GM21825 (cell line): ENCODE results near the gene THRAP3.
A peak's percentile ranks its signal among the peaks of the same experiment; 100 is the strongest.
"Not testable (repeated sequence)": the region's sequence is repeated elsewhere in the genome, so short reads cannot be mapped to it uniquely, and the experiment has no call there.

Source experiments
- ATAC-seq: cut with Tn5 transposase; IDR thresholded peaks from one replicate; pipeline ENCODE4 v1.9.1; 2021; ENCODE audit warnings: mild to moderate bottlenecking, moderate library complexity; ENCODE audit not compliant: unreplicated experiment

The THRAP3 gene

DNA sequence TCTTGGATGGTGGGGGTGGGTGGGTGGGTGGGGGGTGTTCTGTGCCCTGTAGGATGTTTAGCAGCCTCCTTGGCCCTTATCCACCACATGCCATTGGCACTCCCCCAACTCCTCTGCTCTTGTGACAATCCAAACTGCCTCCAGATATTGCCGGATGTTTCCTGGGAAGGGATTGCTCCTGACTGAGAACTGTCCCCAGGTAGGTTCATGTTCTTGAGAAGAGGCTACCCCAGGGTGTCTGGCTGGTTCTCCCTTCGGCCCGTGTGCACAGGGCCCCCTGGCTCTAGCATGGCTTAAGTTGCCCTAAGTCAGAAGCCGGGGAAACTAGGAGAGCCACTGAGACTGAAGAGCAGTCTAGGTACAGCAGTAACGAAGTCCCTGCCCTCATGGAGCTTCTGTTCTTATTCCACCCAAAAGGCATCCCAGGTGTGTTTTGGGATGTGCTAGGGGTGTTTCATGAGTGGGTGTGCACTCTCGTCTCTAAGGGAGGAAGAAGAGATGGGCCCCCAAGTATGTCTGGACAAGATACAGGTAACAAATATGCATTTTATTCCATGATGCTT lies 19.8 kb upstream of the THRAP3 start:
- no peak for ATAC-seq

DNA sequence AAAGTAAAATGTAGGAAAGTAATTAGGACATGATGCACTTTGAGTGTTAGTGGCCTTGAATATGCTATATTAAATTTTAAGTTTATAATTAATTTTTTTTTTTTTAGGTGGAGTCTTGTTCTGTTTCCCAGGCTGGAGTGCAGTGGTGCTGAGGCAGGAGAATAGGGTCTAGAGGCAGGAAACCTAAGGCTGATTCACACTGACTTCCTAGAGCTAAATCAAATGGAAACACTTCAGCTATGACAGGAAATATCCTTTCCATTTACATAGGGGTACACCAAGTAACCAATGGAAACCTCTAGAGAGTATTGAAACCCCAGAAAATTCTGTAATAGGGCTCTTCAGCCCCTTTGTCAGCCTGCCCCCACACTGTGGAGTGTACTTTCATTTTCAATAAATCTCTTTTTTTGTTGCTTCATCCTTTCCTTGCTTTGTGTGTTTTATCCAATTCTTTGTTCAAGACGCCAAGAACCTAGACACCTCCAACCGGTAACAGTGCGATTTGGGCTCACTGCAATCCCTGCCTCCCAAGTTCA lies 17.9 kb upstream of the THRAP3 start:
- ATAC-seq = no peak

DNA sequence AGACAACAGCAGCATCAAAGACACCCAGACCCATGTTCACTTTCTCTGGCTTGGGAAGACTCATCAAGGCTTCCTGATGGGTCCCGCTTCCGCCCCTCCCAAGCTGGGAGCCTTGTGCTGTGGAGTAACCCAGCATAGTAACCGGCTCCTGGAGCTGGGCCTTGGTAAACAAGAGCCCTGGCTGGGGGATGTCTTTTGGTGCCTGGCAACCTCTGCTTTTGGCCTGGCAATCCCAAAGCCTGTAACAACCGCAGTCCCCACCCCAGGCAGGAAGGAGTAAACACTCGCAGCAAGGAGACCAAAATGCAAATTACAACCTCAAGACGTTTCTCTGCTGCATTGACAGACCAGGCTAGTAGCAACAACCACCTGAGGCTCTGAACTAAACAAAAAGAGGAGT lies 16.9 kb upstream of the THRAP3 start:
- no peak for ATAC-seq

DNA sequence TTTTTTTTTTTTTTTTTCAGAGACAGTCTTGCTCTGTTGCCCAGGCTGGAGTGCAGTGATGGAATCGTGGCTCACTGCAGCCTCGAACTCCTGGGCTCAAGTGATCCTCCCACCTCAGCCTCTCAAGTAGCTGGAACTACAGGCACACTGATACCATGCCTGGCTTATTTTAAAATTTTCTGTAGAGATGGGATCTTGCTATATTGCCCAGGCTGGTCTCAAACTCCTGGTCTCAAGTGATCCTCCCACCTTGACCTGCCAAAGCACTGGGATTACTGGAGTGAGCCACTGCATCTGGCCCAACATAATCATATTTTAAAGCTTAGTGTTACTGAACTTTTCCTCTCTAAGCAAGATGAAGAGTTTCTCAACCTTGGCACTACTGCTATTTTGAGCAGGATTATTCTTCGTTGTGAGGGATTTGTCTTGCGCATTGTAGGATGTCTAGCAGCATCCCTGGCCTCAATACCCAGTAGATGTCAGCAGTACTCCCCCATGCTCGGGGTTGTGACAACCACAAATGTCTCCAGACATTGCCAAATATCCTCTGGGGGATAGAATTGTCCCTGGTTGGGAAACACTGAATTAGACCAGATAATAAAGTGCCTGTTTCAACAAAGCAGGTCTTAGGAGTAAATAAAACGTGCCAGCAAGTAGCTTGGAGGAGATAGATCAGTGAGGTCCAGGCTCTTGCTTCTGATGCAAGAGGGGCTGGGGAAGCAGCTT lies 15.1 kb upstream of the THRAP3 start:
- ATAC-seq = no peak

DNA sequence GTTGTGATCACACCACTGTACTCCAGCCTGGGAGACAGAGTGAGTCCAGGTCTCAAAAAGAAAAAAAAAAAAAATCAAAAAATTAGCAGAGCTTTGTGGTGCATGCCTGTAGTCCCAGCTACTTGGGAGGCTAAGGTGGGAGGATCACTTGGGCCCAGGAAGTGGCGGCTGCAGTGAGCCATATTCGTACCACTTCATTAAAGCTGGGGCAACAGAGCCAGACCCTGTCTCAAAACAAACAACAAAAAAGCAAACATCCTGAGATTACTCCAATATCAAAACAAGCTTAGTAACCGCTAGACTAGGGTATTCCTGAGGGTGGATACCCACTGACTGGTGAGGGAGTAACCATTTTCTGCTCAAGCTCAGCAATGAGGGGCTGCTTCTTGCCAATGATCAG lies 12.9 kb upstream of the THRAP3 start:
- no peak for ATAC-seq

DNA sequence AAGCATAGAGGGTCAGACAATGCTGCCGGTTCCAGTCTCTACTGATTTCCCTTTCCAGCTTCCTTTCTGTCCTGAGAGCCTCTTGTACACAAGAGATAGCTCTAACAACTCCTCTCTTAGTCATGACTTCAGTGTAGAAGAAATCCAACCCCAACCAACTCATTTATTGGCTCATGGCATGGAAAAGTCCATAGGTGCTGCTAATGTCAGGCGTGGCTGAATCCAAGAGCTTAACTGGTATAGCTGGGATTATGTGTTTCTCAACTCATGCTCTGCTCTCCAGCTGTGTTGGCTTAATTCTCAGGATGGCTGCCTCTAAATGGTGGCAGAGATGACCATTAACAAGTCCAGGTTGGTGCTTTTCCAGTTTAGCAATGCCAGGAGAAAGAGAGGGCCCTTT lies 12.4 kb upstream of the THRAP3 start:
- ATAC-seq = no peak

DNA sequence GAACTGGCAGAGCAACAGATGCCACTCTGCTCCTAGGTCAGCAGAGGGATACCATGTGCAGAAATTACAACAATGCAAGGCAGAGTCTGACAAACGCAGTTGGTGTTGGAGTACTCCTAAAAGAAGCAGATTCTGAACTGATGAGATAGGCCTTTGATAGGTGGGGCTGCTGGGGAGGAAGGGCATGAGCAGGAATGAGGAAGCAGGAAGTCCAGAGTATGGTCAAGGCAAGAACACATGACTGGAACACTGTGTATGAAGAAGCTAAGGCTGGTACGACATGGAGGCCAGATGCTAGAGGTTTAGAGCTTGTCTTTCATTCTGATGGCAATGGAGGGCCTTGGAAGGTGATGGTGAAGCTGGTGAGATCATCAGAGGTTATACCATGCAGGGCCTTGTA lies 11.5 kb upstream of the THRAP3 start:
- no peak for ATAC-seq

DNA sequence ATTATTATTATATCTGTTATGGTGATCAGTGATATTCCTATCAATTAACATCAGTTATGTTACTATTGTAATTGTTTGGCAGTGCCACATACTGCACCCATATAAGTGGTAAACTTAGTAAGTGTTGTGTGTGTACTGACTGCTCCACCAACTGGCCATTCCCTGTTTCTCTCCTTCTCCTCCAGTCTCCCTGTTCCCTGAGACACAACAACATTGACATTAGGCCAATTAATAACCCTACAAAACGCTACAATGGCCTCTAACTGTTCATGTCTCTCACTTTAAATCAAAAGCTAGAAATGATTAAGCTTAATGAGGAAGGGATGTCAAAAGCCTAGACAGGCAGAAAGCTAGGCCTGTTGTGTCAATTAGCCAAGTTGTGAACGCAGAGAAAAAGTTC lies 6.6 kb upstream of the THRAP3 start:
- no peak for ATAC-seq

DNA sequence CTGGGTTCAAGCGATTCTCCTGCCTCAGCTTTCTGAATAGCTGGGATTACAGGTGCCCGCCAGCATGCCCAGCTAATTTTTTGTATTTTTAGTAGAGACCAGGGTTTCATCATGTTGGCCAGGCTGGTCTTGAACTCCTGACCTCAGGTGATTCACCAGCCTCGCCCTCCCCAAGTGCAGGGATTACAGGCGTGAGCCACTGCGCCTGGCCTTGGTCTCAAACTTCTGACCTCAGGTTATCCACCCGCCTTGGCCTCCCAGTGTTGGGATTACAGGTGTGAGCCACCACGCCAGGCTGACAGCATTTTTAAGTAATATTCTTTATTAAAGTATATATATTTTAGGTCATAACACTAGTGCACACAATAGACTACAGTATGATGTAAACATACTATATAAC lies 2.3 kb upstream of the THRAP3 start:
- not testable (repeated sequence) for ATAC-seq

DNA sequence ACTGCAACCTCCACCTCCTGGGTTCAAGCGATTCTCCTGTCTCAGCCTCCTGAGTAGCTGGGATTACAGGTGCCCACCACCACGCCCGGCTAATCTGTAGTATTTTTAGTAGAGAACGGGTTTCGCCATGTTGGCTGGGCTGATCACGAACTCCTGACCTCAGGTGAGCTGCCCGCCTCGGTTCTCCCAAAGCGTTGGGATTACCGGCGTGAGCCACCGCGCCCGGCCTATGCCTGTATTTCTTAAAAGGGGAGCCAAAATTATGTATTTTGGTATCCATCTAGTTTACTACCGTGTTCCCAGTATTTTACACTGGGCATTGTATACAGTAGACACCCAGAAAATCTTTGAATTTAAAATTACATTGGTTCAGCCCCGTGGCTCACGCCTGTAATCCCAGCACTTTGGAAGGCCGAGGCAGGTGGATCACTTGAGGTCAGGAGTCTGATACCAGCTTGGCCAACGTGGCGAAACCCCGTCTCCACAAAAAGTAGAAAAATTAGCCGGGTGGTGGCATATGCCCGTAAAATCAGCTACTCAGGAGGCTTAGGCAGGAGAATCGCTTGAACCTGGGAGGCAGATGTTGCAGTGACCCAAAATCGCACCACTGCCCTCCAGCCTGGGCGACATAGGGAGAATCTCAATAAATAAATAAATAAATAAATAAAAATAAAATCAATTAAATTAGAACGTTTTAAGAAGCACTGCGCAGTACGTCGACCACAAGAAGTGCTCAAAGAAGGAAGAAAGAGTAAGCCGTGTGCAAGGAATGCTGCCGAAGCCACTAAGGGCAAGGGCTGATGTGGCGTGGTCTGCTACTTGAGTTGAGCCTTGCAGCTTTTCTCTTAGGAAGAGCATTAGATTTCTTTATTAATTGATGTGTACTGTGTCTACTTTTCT lies 1.5 kb upstream of the THRAP3 start:
- no peak for ATAC-seq

DNA sequence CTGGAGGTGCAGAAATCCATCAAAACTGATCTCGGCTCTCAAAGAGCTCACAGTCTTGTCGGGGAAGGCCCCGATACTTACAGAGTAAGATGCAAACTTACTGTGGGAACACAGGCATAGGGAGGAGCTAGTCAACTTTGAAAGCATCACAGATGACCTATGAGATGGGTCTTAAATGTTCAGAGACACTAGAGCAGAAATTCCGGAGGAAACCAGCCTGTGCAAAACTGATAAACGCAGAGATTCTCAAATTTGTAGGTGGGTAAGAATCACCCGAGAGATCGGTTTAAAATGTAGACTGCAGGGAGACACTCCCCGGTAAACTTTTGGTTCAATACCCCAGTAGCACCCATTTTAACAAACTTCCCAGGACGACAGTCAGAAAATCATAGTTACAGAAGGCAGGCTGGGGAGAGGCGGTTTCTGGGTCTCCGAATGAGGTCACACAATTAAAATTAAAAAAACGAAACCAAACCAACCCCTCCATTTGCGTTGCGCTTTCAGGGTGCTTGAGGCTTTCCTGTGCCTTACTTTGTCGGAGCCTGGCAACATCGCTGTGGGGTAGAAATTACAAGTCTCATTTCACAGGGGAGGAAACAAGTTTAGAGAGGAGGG lies 755 bp upstream of the THRAP3 start:
- ATAC-seq = no peak

DNA sequence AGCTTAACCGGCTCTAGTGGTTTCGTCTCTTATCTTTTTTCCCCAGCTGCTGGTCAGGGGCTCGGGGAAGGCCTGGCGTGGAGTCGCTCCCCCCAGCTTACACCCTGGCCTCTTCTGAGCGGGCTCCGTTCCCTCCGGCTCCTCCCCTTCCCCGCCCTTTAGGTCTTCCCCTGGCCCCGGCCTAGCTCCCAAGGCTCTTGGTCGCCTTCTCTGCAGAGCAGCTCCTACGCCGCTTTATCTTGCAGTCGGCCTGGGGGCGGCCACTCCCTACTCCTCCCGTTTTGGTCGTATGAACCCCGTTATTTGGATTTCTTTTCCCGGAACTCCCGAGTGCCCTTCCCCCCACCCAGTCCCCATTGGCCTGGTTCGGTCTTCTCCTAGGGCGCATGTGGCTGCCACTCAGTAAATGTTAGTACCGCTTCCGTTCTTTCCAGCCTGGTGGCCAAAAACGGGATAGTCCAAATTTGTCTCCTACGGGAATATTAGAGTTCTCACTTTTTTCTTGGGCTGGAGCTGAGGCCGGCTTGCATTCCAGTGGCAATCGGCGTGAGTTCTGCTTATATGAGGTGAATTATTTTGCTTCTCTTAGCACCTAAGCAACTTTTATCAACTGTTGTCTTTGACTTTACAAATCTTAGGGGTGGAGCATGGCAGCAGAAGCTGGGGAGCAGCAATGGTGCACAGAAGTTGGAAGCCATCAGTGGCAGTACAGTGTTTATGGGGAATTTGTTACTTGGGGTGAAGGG lies 467 bp downstream of the THRAP3 start:
- ATAC-seq = peak; percentile 46

DNA sequence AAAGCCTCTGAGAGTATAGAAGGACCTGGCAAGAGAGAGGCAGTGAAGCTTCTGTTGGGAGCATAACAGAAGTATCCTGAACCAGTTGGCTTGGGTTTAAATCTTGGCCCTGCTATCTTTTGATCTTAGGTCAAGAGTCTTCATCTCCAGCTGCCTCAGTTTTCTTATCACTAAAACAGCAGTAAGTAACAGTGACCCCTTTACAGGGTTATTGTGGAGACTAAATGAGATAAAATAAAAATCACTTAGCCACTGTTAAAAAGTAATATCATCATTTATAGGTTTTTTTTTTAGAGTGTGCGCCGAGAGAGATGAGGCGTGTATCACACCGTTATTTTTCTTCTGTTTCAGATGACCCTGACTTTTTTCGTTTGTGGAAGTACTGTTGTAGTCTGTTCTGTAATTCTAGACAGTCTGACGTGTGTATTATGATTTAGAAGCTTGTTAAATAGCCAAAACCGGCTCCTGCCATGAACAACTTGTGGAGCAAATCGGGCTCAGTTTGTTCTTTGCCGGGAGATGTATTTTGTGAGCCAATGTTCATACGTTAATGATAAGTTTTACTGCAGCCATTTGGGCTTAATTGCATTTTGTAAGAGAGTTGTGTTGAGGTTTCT lies 1.1 kb downstream of the THRAP3 start:
- ATAC-seq = no peak

DNA sequence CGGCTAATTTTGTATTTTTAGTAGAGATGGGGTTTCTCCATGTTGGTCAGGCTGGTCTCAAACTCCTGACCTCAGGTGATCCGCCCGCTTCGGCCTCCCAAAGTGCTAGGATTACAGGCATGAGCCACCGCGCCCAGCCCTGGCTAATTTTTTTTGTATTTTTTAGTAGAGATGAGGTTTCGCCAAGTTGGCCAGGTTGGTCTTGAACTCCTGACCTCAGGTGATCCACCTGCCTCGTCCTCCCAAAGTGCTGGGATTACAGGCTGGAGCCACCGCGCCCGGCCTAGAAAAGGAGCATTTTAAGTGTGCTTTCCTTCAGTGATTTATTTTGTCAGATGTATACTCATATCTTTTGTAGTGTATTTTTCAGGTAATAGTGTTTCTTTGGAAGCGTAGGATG lies 6.0 kb downstream of the THRAP3 start:
- not testable (repeated sequence) for ATAC-seq

DNA sequence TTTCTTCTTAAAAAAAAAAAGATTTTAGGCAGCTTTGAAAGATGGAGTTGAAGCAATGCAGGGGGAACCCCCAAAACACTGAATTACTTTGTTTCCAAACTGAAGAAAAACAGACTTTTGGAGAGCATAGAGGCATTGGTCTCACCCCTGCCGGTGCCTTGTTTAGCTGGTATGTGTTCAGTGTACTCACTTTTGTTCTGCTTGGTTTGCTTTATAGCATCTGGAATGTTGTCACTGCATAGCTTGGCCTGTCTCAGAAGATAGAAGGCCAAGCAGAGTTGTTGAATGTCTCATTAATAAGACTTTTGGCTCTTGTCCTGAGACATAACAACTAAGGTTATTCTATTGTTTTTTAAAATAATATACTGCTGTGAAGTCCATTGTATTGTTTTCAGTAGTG lies 6.9 kb downstream of the THRAP3 start:
- ATAC-seq = no peak

DNA sequence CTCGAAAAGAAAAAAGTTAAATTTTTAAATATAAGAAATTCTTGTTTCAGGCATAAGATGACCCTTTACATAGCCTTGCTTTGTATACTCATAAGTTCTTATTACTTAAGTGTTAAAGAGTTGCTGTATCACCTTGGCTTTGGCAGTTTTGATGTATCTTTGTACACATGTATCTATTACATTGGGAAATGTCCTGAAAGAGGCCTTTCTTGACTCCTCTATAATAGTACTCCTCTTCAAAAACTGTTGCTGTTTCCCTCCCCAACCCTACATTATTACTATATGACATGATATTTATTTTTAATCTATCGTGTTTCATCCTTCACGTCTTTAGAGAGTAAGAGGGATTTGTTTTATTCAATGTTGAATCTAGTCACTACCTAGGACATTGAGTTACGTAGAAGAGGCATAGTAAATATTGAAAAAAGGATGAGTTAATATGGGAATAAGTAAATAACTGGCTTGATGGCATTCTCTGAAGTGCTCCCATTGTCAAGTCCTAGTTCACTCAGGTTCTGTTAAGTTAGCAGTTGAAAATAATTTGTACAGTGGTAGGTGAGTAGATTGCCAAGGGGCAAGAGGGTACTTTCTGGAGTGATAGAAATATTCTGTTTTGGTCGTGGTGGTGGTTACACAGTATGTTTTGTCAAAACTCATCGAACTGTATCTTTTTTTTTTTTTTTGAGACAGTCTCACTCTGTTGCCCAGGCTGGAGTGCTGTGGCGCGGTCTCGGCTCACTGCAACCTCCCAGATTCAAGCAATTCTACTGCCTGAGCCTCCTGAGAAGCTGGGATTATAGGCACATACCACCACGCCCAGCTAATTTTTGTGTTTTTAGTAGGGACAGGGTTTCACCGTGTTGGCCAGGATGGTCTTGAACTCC lies 8.2 kb downstream of the THRAP3 start:
- ATAC-seq = no peak

DNA sequence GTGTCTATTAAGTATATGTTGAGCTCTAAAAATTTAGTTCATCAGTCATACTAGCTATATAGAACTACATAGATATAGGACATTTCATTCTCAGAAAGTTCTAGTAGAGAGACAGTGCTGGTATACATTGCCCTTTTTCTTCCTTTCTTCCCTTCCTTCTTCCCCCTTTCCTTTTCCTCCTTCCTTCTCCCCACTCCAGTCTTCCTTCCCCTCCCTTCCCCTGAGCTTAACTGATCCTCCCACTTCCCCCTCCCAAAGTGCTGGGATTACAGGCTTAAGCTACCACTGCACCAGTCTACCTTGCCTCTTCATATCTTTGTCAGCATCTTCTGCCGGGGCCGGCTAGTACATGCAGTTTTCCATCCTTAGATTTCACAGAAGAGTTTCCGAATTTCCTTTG lies 12.1 kb downstream of the THRAP3 start:
- ATAC-seq = no peak

DNA sequence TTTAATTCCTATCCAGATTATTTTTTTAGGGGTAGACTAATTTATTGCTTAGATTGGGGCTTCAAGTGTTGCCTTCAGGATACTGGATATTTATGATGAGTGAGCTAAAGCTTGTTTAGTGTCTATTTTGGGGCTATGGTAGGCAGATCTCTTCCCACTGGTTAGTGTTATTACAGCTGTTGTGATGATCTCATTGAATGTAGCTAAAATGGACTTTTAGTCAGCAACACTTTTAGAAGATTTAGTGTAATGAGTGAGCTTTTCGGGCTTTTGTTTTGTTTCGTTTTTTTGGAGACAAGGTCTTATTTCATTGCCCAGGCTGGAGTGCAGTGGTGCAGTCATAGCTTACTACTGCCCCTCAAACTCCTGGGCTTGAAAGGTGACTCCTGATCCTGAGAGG lies 14.2 kb downstream of the THRAP3 start:
- ATAC-seq = no peak

DNA sequence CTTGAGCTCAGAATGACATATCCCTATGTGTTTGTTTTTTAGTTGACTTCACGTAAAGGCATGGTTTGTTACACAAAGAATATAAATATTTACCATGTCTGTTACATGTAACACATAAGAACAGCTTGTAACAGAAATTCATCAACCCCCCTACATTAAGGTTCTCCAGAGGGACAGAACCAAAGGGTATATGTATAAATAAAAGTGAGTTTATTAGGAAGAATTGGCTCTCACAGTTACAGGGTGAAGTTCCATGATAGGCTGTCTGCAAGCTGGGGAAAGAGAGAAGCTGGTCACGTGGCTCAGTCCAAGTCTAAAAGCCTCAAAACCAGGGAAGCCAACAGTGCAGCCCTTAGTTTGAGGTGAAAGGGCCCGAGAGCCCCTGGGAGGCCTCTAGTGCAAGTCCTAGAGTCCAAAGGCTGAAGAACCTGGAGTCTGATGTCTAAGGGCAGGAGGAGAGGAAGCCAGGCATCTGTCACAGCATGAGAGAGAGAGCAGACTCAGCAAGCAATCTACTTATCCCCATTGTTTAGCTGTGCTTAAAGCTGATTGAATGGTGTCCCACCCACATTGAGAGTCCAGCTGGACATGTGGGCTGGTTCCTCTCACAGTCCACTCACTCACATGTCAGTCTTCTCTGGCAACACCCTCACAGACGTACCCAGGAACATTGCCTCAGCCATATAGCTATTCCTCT lies 15.8 kb downstream of the THRAP3 start:
- no peak for ATAC-seq
